GM23338 (cell line): ENCODE data around the gene TMEM87B.

Experiments
- CREB1 ChIP-seq: fragments of 250-450 bp; sonication (Bioruptor Pico); IDR thresholded peaks from 2 replicates; pipeline ENCODE4 v1.5.0; 2020; ENCODE audit warnings: low read depth, mild to moderate bottlenecking, moderate library complexity
- CTCF ChIP-seq, 2 experiments: fragments of 200-600 bp in 1 of 2; sonication (generic) in 1 of 2; conservative IDR thresholded peaks; 2 replicates each; pipeline versions ENCODE4 v1.5.1 to v1.6.1; 2016 to 2017; ENCODE audit warnings: antibody characterized with exemption in 2 of 2, low read depth in 2 of 2, mild to moderate bottlenecking in 2 of 2, moderate library complexity in 1 of 2
- EZH2 ChIP-seq: fragments of 200-600 bp; sonication (generic); IDR thresholded peaks from one replicate; pipeline ENCODE4 v1.8.0; 2017; ENCODE audit warnings: antibody characterized with exemption, mild to moderate bottlenecking, low read depth; ENCODE audit not compliant: unreplicated experiment
- JUNB ChIP-seq: IDR thresholded peaks from one replicate; pipeline ENCODE4 v1.6.1; 2016; ENCODE audit warnings: antibody characterized with exemption; ENCODE audit not compliant: unreplicated experiment
- NANOG ChIP-seq: IDR thresholded peaks from 2 replicates; pipeline ENCODE4 v1.6.1; 2016; ENCODE audit warnings: antibody characterized with exemption, borderline replicate concordance
- POLR2AphosphoS5 ChIP-seq: IDR thresholded peaks from 2 replicates; pipeline ENCODE4 v1.6.1; 2016; ENCODE audit warnings: antibody characterized with exemption, low read depth
- REST ChIP-seq: IDR thresholded peaks from one replicate; pipeline ENCODE4 v1.6.1; 2018; ENCODE audit warnings: antibody characterized with exemption; ENCODE audit not compliant: unreplicated experiment
- ZNF331 ChIP-seq: fragments of 250-450 bp; sonication (Bioruptor Pico); IDR thresholded peaks from 2 replicates; pipeline ENCODE4 v1.5.0; 2020; ENCODE audit warnings: low read depth, mild to moderate bottlenecking, moderate library complexity

GRCh38 chr2:112092286-112093041 is 37.4 kb downstream of the TMEM87B start:
- TF ChIP-seq CTCF (conservative IDR thresholded peaks at IDR 0.05; ENCODE audit: low read depth in 2 of 2) (no peak), JUNB (no peak), REST (no peak), EZH2 (no peak), POLR2AphosphoS5 (no peak), NANOG (no peak), ZNF331 (CRISPR knock-in tag) (no peak), CREB1 (CRISPR knock-in tag) (no peak)
